H9 (cell line): ENCODE measurements around the gene MYOCD. TPM values are rescaled to one million over a fixed set of nuclear protein-coding genes. Genes with fewer than 3 reads are reported as not detected.

Experiments used
- DNase-seq: peaks from one replicate; pipeline ENCODE4 v3.0.0-alpha.2; 2017
- H2AFZ ChIP-seq: one replicate; pipeline ENCODE4 v1.6.1; 2013; ENCODE audit warnings: mild to moderate bottlenecking, low read length, control low read depth, moderate library complexity
- H2AK5ac ChIP-seq: 2 replicates; pipeline ENCODE4 v1.6.1; 2013; ENCODE audit warnings: low read length, control low read depth, mixed read lengths; ENCODE audit not compliant: insufficient read length
- H2BK120ac ChIP-seq: one replicate; pipeline ENCODE4 v1.6.1; 2013; ENCODE audit warnings: low read depth, mild to moderate bottlenecking, low read length, control low read depth, inconsistent platforms; ENCODE audit not compliant: poor library complexity, severe bottlenecking
- H2BK12ac ChIP-seq: 2 replicates; pipeline ENCODE4 v1.6.1; 2013; ENCODE audit warnings: low read length, control low read depth, mixed read lengths, low read depth; ENCODE audit not compliant: insufficient read length
- H2BK15ac ChIP-seq: 2 replicates; pipeline ENCODE4 v1.6.1; 2013; ENCODE audit warnings: low read depth, low read length, control low read depth
- H2BK20ac ChIP-seq: one replicate; pipeline ENCODE4 v1.6.1; 2013; ENCODE audit warnings: low read depth, mild to moderate bottlenecking, low read length, control low read depth, inconsistent platforms; ENCODE audit not compliant: poor library complexity, severe bottlenecking
- H2BK5ac ChIP-seq: 2 replicates; pipeline ENCODE4 v1.6.1; 2013; ENCODE audit warnings: low read length, control low read depth, mixed read lengths; ENCODE audit not compliant: insufficient read length
- H3K14ac ChIP-seq: 2 replicates; pipeline ENCODE4 v1.6.1; 2013; ENCODE audit warnings: low read length, control low read depth; ENCODE audit not compliant: insufficient read depth
- H3K18ac ChIP-seq: 2 replicates; pipeline ENCODE4 v1.6.1; 2013; ENCODE audit warnings: low read depth, mild to moderate bottlenecking, mixed read lengths, low read length, control low read depth; ENCODE audit not compliant: insufficient read length
- H3K23ac ChIP-seq: 2 replicates; pipeline ENCODE4 v1.6.1; 2013; ENCODE audit warnings: low read length, control low read depth, mixed read lengths, low read depth; ENCODE audit not compliant: insufficient read length
- H3K23me2 ChIP-seq: 2 replicates; pipeline ENCODE4 v1.6.1; 2013; ENCODE audit warnings: low read depth, mild to moderate bottlenecking, mixed read lengths, low read length, control low read depth; ENCODE audit not compliant: insufficient read length, poor library complexity, severe bottlenecking
- H3K27ac ChIP-seq: 2 replicates; pipeline ENCODE4 v1.5.1; 2013; ENCODE audit warnings: low read length, control low read depth, mixed read lengths, low read depth; ENCODE audit not compliant: insufficient read length
- H3K27me3 ChIP-seq: 2 replicates; pipeline ENCODE4 v1.6.1; 2013; ENCODE audit warnings: low read length, control low read depth, inconsistent platforms; ENCODE audit not compliant: insufficient read depth
- H3K4ac ChIP-seq: 2 replicates; pipeline ENCODE4 v1.6.1; 2013; ENCODE audit warnings: low read depth, mild to moderate bottlenecking, control low read depth, inconsistent platforms, low read length, moderate library complexity
- H3K4me1 ChIP-seq: 2 replicates; pipeline ENCODE4 v1.6.1; 2013; ENCODE audit warnings: low read length, control low read depth, inconsistent platforms; ENCODE audit not compliant: insufficient read depth
- H3K4me2 ChIP-seq: 2 replicates; pipeline ENCODE4 v1.6.1; 2013; ENCODE audit warnings: low read length, control low read depth, mixed read lengths; ENCODE audit not compliant: insufficient read length, insufficient read depth
- H3K56ac ChIP-seq: 2 replicates; pipeline ENCODE4 v1.6.1; 2013; ENCODE audit warnings: low read depth, mild to moderate bottlenecking, mixed read lengths, low read length, control low read depth; ENCODE audit not compliant: insufficient read length
- H3K79me1 ChIP-seq: 2 replicates; pipeline ENCODE4 v1.6.1; 2013; ENCODE audit warnings: low read depth, mild to moderate bottlenecking, moderate library complexity, low read length, control low read depth, inconsistent platforms; ENCODE audit not compliant: insufficient read depth, poor library complexity, severe bottlenecking
- H3K79me2 ChIP-seq: 2 replicates; pipeline ENCODE4 v1.6.1; 2013; ENCODE audit warnings: low read length, control low read depth, inconsistent platforms; ENCODE audit not compliant: insufficient read depth
- H3K9ac ChIP-seq: 2 replicates; pipeline ENCODE4 v1.6.1; 2013; ENCODE audit warnings: low read length, control low read depth, mixed read lengths; ENCODE audit not compliant: insufficient read length; ENCODE audit errors: extremely low read depth
- H3K9me3 ChIP-seq: one replicate; pipeline ENCODE4 v1.6.1; 2013; ENCODE audit warnings: low read depth, low read length, inconsistent platforms; ENCODE audit not compliant: control insufficient read depth
- H3T11ph ChIP-seq: one replicate; pipeline ENCODE4 v1.6.1; 2013; ENCODE audit warnings: mild to moderate bottlenecking, low read length, control low read depth, inconsistent platforms
- H4K20me1 ChIP-seq: one replicate; pipeline ENCODE4 v1.6.1; 2013; ENCODE audit not compliant: control insufficient read depth, insufficient read length, insufficient read depth
- H4K5ac ChIP-seq: 2 replicates; pipeline ENCODE4 v1.6.1; 2013; ENCODE audit warnings: low read depth, mild to moderate bottlenecking, mixed read lengths, low read length, control low read depth; ENCODE audit not compliant: insufficient read length
- H4K8ac ChIP-seq: replicated peaks from 2 replicates; pipeline ENCODE4 v1.6.1; 2013; ENCODE audit warnings: low read length, control low read depth, mixed read lengths, low read depth; ENCODE audit not compliant: insufficient read length
- H4K91ac ChIP-seq: 2 replicates; pipeline ENCODE4 v1.6.1; 2013; ENCODE audit warnings: low read depth, mild to moderate bottlenecking, moderate library complexity, mixed read lengths, low read length, control low read depth; ENCODE audit not compliant: insufficient read length
- H3K27ac Mint-ChIP-seq, 3 experiments: 2 replicates in 2 of 3; 3 replicates in 1 of 3; pipeline ENCODE4 v1.8.0; 2020 to 2021; ENCODE audit warnings: mixed read lengths in 3 of 3, mild to moderate bottlenecking in 1 of 3, moderate library complexity in 1 of 3
- H3K27me3 Mint-ChIP-seq: 2 replicates; pipeline ENCODE4 v1.8.0; 2021; ENCODE audit warnings: low read depth, mild to moderate bottlenecking, moderate library complexity, mixed read lengths
- H3K36me3 Mint-ChIP-seq, 3 experiments: 2 replicates in 2 of 3; 3 replicates in 1 of 3; pipeline ENCODE4 v1.8.0; 2020 to 2021; ENCODE audit warnings: low read depth in 3 of 3, mixed read lengths in 3 of 3; ENCODE audit not compliant: insufficient read depth in 1 of 3
- H3K4me1 Mint-ChIP-seq, 2 experiments: 2 replicates each; pipeline ENCODE4 v1.8.0; 2020; ENCODE audit warnings: mixed read lengths in 2 of 2
- H3K4me3 Mint-ChIP-seq, 2 experiments: 2 replicates in 1 of 2; 3 replicates in 1 of 2; pipeline ENCODE4 v1.8.0; 2020 to 2021; ENCODE audit warnings: mild to moderate bottlenecking in 2 of 2, mixed read lengths in 2 of 2, moderate library complexity in 1 of 2
- H3K9me3 Mint-ChIP-seq, 2 experiments: 2 replicates in 1 of 2; 3 replicates in 1 of 2; pipeline ENCODE4 v1.8.0; 2020; ENCODE audit warnings: mild to moderate bottlenecking in 2 of 2, mixed read lengths in 2 of 2, moderate library complexity in 1 of 2
- CTCF ChIP-seq: fragments of 200-600 bp; sonication (generic); conservative IDR thresholded peaks from 3 replicates; pipeline ENCODE4 v1.8.0; 2021; ENCODE audit warnings: antibody characterized with exemption, mild to moderate bottlenecking
- WGBS: extraction: QIAGEN DNeasy Blood & Tissue Kit; methylation state at CpG from one replicate; pipeline ENCODE4 v1.1.7; 2013; ENCODE audit warnings: missing lambda C conversion rate, low lambda C conversion rate, mixed read lengths; ENCODE audit not compliant: insufficient read length; ENCODE audit errors: extremely low coverage; 5-methylcytosine and 5-hydroxymethylcytosine counted together
- total RNA-seq: library from RNA; stranded (reverse); gene quantifications from 2 replicates; pipeline ENCODE4 v1.2.1, GENCODE V29; 2021

The MYOCD gene
- total RNA-seq, 1 experiment from 2014 or later = 0.17 TPM

GRCh38 chr17:12706070-12706469 lies 40.4 kb downstream of the MYOCD start:
- DNase-seq = no peak
- no peak overlapping the region for H3K9ac ChIP-seq
- 0 out of 2 replicates have a peak, but pooled peaks cover 1% of the 10 kb centered on the region for H3K79me2 ChIP-seq
- no peak overlapping the region for H2BK5ac ChIP-seq
- no peaks in the 10 kb centered on the region for H4K20me1 ChIP-seq
- no peaks in the 10 kb centered on the region for H3K23me2 ChIP-seq
- H3K4ac ChIP-seq = no peak overlapping the region
- no peak overlapping the region for H3K56ac ChIP-seq
- no peak overlapping the region for H2BK12ac ChIP-seq
- no peak overlapping the region for H3T11ph ChIP-seq
- WGBS = no CpG with 5 or more reads among the region's 4 CpGs
- H3K4me2 ChIP-seq = no peak overlapping the region
- Mint-ChIP-seq H3K4me1 (peaks cover 12 to 17% of the 10 kb centered on the region in 2 experiments), H3K36me3 (peaks cover 0 to 2% (median 0%) of the 10 kb centered on the region in 3 experiments; a peak in 1 of 7 replicates), H3K27ac (no peak overlapping the region; a peak in 1 of 7 replicates), H3K4me3 (no peak overlapping the region), H3K27me3 (no peaks in the 10 kb centered on the region), H3K9me3 (no peaks in the 10 kb centered on the region)
- no peaks in the 10 kb centered on the region; the same call in 1 of the 2 replicates for H3K4me1 ChIP-seq
- H3K18ac ChIP-seq = no peak overlapping the region
- H3K9me3 ChIP-seq = no peaks in the 10 kb centered on the region
- no peak overlapping the region for H2AFZ ChIP-seq
- no peak overlapping the region for H4K91ac ChIP-seq
- no peak overlapping the region for H2AK5ac ChIP-seq
- H2BK20ac ChIP-seq = no peak overlapping the region
- TF ChIP-seq CTCF = no peak
- H3K27me3 ChIP-seq = no peaks in the 10 kb centered on the region
- no peaks in the 10 kb centered on the region for H3K79me1 ChIP-seq
- no peak overlapping the region for H3K23ac ChIP-seq
- H4K8ac ChIP-seq = no peak overlapping the region
- H3K27ac ChIP-seq = no peak overlapping the region
- H4K5ac ChIP-seq = no peak overlapping the region
- no peak overlapping the region for H2BK15ac ChIP-seq
- no peak overlapping the region for H3K14ac ChIP-seq
- no peak overlapping the region for H2BK120ac ChIP-seq
